HG03575 (cell line): ENCODE results near the gene TSC2.

Experiments
- ATAC-seq: cut with Tn5 transposase; IDR thresholded peaks from one replicate; pipeline ENCODE4 v1.9.1; 2021; ENCODE audit not compliant: unreplicated experiment, insufficient number of reproducible peaks, low FRiP score; ENCODE audit errors: extremely low read depth

TSC2 gene

GRCh38 chr16:2058872-2059271, 11.1 kb downstream of the TSC2 start:
- ATAC-seq = no peak

- ATAC-seq = no peak
These were observed 12.6 kb downstream of the TSC2 start for GRCh38 chr16:2060346-2060745.

- no peak for ATAC-seq
These were observed 13.2 kb downstream of the TSC2 start for GRCh38 chr16:2061023-2061422.

GRCh38 chr16:2061526-2061925, 13.7 kb downstream of the TSC2 start:
- ATAC-seq = no peak

DNA sequence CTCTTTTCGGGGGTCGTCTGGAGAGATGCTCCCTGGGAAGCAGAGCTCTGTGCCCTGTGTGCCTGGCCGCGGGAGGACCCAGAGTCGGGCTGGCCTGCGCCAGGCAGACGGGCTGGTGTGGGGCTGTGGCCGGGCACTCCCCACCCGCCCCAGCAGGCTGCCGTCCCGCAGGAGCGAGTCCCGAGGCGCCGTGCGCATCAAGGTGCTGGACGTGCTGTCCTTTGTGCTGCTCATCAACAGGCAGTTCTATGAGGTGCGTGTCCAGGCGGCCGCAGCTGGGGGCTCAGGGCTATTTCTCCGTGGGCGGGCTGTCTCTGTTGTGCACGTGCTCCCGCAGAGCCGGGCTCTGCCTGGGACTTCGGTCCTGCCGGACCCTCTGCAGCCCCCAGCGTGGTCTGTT, 15.0 kb downstream of the TSC2 start:
- ATAC-seq = no peak

DNA sequence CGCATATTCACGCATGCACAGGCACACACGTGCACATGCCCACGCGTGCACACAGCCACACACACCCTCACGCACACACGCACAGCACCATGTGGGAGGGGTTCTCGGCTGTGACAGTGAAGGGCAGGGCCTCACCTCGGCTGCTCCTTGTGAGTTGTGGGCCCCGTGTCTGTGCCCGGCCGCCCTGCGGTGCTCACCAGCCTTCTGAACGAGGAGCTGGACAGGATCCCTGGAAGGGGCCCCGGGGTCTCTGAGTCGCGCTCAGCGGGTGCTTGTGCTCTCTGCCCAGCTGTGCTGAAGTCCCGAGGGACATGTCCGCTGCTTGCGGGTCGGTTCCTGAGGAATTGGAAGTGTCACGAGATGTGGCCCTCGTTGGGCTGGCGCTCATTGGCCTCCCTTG, 16.1 kb downstream of the TSC2 start:
- ATAC-seq = no peak

- ATAC-seq = no peak
These were observed 16.7 kb downstream of the TSC2 start for GRCh38 chr16:2064368-2064945.

DNA sequence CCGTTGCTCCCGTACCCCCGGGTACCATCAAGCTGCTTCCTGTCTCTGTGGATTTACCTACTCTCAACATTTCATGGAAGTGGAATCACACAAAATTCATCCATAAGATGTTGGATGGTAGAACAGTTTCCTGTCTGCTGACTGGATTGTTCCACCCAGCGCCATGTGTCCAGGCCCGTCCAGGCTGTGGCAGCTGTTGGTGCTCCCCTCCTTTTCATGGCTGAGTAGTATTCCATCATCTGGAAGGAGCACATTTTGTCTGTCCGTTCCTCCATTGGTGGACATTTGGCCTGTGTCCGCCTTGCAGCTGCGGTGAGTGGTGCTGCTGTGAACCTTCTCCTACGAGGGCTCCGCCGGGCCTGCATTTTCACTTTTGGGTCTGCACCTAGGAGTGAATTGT, 18.4 kb downstream of the TSC2 start:
- ATAC-seq = no peak

- no peak for ATAC-seq
These were observed 23.0 kb downstream of the TSC2 start for GRCh38 chr16:2070576-2071453.

DNA sequence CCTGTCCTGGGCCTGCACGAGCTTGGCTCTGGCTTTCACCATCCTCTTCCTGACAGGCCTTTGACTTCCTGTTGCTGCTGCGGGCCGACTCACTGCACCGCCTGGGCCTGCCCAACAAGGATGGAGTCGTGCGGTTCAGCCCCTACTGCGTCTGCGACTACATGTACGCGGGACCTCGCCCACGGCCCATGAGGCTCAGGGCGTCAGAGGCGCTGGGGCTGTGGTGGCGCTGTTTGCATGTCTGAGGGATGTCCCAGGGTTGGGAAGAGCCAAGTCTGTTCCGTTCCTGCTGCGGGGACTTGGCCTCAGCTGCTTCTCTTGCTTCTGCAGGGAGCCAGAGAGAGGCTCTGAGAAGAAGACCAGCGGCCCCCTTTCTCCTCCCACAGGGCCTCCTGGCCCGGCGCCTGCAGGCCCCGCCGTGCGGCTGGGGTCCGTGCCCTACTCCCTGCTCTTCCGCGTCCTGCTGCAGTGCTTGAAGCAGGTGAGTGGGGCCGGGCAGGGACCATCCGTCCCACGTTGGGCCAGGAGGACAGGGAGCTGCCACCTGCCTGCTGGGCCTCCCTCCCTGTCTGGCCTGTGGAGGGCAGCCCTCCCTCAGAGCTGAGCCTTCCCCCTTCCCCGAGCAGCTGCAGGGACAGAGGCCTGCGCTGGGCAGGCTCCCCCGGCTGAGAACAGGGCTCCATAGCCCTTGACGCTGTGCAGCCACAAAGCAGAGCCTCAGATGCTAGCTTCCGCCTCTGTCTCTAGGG, 23.8 kb downstream of the TSC2 start:
- ATAC-seq = no peak

DNA sequence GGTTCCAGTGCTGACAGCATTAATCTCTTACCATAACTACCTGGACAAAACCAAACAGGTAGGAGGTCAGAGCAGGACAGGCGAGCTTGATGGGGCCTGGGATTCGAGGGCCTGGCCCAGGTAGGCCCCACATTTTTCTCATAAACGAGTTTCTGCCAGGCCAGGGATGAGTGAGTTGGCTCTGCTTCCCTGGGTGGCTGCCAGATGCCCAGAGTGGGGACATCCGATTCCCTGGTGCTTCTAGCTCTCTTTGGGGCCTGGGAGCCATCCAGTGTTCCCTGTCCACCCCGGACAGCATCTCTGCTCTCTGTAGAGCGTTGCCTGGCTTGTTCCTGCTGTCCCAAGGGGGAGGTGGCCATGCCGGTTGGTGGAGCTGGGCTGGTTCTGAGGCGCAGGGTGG, 25.1 kb downstream of the TSC2 start:
- ATAC-seq = no peak

- no peak for ATAC-seq
These were observed 26.3 kb downstream of the TSC2 start for GRCh38 chr16:2074071-2074470.

- no peak for ATAC-seq
These were observed 27.8 kb downstream of the TSC2 start for GRCh38 chr16:2075631-2076030.

DNA sequence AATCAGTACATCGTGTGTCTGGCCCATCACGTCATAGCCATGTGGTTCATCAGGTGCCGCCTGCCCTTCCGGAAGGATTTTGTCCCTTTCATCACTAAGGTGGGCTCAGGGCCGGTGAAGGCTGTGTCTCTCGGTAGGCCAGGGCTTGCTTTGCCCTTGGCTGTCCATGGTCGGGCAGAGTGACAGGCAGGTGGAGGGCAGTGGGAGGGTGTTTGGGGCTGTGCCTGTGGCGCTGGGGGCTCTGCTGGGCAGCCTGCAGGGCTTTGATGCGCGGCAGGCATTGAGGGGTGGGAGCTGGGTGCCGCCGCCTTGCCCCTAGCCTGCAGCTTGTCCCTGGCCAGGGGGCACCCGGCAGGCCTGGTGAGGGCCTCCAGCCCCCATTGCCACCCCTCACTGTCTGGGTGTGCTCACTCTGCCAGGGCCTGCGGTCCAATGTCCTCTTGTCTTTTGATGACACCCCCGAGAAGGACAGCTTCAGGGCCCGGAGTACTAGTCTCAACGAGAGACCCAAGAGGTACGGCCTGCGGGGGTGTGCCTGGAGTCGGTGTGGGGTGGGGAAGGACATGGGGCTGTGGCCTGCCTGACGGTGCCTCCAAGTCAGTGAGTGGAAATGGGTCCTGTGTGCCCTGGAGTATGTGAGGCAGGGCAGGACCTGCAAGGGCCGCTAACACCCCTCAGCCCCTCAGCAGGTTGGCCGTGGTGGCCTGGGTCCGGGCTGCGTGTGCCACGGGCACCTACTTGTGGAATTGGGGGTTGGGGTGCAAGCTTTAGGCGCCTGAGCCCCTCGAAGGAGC, 28.5 kb downstream of the TSC2 start:
- no peak for ATAC-seq

- ATAC-seq = no peak
These were observed 29.2 kb downstream of the TSC2 start for GRCh38 chr16:2077016-2077415.

DNA sequence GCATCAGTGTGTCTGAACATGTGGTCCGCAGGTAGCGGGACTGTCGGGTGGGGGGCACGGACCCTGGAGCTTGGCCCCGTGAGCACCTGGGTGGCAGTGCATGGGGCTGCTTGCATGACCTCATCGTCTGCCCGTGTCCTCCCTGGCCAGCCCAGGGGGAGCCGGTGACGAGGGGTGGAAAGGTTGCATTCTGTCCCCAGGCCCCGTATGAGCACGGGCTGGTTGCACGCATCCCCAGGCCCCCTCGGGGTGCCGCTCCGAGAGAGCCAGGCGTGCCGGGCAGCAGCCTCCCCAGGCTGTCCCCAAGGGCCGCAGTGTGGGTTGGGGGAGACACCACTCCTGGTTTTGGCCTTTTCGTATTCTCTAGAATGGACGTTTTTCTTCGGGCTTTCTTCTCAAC, 29.9 kb downstream of the TSC2 start:
- ATAC-seq = no peak

DNA sequence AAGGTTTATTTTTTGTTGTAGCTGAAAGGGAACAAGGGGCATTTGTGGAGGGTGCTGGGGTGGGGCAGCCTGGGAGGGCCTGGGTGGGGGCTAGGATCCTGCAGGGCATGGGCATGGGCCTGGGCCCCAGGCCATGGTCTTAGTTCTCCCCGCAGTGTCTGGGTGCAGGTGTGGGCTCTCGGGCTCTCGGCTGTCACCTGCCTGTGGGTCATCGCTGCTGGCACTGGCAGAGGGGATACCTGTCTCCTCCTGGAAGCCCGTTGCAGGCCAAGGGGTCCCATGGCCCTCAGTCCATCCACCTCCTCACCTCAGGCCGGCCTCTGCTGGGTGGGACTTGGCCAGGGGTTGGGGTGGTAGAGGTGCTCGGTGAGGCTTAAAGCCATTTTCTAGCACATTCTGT, 30.3 kb downstream of the TSC2 start:
- no peak for ATAC-seq

DNA sequence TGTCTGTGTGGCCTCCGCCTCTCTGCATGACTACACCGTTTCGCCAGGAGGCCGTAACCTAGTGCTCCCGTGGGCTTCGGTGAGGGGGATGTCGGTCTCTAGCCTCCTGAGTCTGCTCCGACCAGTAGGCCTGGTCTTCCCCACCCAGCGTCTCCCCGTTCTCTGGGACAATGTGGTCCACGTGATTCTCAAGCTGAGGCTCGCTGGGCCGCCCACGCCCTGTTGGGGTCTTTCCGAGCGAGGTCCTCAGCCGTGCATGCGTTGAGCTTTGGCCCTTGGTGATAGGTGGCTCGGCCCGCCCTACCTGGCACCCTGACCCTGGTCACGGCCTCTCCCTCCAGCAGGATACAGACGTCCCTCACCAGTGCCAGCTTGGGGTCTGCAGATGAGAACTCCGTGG, 30.9 kb downstream of the TSC2 start:
- no peak for ATAC-seq

GRCh38 chr16:2079311-2079800, 31.6 kb downstream of the TSC2 start:
- no peak for ATAC-seq
